SK-N-SH (cell line): ENCODE results near the gene RRBP1.

Experiments
- EP300 ChIP-seq, 2 experiments: IDR thresholded peaks; 2 replicates each; pipeline versions ENCODE4 v1.4.0 to v1.6.1; 2012; ENCODE audit warnings: borderline replicate concordance in 1 of 2, low read depth in 1 of 2, low read length in 1 of 2
- GABPA ChIP-seq: IDR thresholded peaks from 2 replicates; pipeline ENCODE4 v1.4.0; 2012; ENCODE audit warnings: low read depth, mild to moderate bottlenecking
- JUND ChIP-seq: IDR thresholded peaks from 2 replicates; pipeline ENCODE4 v1.4.0; 2012
- TF ChIP-seq, protein P1 (sequence below): IDR thresholded peaks from 2 replicates; pipeline ENCODE4 v1.6.1; 2012; ENCODE audit warnings: mild to moderate bottlenecking, low read depth, low read length, moderate library complexity
- TF ChIP-seq, protein P2 (sequence below): fragments of 200-600 bp; sonication (generic); IDR thresholded peaks from 2 replicates; pipeline ENCODE4 v1.6.1; 2017; ENCODE audit warnings: antibody characterized with exemption, mild to moderate bottlenecking, moderate library complexity

DNA sequence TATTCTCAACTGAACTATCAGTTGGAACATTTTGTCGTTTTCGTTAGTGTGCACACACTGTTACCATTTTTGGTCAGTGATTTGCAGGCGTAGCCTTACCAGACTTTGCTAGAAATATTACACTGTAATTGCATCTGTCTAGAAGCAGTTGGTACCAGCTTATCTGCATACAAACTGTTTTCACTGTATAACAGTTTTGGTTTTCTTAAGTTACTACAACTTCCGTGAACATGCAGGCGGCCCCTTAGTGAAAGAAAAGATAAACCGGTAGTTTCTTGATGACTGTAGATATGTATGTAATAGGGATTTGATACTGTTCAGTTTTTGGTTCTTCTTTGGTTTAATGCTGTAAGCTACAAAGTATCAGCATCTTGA lies 110.9 kb downstream of the RRBP1 start:
- TF ChIP-seq EP300 (IDR thresholded peaks at IDR 0.05; ENCODE audit: borderline replicate concordance in 1 of 2, low read depth in 1 of 2, low read length in 1 of 2) (no peak), GABPA (no peak), JUND (no peak)
- TF ChIP-seq, protein P1, sequence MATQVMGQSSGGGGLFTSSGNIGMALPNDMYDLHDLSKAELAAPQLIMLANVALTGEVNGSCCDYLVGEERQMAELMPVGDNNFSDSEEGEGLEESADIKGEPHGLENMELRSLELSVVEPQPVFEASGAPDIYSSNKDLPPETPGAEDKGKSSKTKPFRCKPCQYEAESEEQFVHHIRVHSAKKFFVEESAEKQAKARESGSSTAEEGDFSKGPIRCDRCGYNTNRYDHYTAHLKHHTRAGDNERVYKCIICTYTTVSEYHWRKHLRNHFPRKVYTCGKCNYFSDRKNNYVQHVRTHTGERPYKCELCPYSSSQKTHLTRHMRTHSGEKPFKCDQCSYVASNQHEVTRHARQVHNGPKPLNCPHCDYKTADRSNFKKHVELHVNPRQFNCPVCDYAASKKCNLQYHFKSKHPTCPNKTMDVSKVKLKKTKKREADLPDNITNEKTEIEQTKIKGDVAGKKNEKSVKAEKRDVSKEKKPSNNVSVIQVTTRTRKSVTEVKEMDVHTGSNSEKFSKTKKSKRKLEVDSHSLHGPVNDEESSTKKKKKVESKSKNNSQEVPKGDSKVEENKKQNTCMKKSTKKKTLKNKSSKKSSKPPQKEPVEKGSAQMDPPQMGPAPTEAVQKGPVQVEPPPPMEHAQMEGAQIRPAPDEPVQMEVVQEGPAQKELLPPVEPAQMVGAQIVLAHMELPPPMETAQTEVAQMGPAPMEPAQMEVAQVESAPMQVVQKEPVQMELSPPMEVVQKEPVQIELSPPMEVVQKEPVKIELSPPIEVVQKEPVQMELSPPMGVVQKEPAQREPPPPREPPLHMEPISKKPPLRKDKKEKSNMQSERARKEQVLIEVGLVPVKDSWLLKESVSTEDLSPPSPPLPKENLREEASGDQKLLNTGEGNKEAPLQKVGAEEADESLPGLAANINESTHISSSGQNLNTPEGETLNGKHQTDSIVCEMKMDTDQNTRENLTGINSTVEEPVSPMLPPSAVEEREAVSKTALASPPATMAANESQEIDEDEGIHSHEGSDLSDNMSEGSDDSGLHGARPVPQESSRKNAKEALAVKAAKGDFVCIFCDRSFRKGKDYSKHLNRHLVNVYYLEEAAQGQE = no peak
- TF ChIP-seq, protein P2, sequence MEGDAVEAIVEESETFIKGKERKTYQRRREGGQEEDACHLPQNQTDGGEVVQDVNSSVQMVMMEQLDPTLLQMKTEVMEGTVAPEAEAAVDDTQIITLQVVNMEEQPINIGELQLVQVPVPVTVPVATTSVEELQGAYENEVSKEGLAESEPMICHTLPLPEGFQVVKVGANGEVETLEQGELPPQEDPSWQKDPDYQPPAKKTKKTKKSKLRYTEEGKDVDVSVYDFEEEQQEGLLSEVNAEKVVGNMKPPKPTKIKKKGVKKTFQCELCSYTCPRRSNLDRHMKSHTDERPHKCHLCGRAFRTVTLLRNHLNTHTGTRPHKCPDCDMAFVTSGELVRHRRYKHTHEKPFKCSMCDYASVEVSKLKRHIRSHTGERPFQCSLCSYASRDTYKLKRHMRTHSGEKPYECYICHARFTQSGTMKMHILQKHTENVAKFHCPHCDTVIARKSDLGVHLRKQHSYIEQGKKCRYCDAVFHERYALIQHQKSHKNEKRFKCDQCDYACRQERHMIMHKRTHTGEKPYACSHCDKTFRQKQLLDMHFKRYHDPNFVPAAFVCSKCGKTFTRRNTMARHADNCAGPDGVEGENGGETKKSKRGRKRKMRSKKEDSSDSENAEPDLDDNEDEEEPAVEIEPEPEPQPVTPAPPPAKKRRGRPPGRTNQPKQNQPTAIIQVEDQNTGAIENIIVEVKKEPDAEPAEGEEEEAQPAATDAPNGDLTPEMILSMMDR = no peak
